Upper lobe of left lung (tissue), 6 donors: ENCODE data around the gene CASP3. TPM values are rescaled to one million over a fixed set of nuclear protein-coding genes. Genes with fewer than 3 reads are reported as not detected.

Source experiments
- ATAC-seq, 2 donors: fragments of 200-7000 bp; cut with Tn5 transposase; one replicate each; pipeline ENCODE4 v1.9.1; 2022; ENCODE audit warnings: mild to moderate bottlenecking in 2 of 2, moderate library complexity in 2 of 2; ENCODE audit not compliant: low FRiP score in 2 of 2
- DNase-seq, 2 donors: peaks; one replicate each; pipeline ENCODE4 v3.0.0-alpha.2; 2019 to 2020
- H3K27ac ChIP-seq, 4 donors: fragments of 200-600 bp; sonication (generic); one replicate each; pipeline ENCODE4 v1.5.1; 2016 to 2019
- H3K27me3 ChIP-seq, 4 donors: fragments of 200-600 bp; sonication (generic); one replicate each; pipeline ENCODE4 v1.5.1; 2017 to 2019
- H3K36me3 ChIP-seq, 4 donors: fragments of 200-600 bp; sonication (generic); one replicate each; pipeline ENCODE4 v1.5.1; 2016 to 2019
- H3K4me1 ChIP-seq, 4 donors: fragments of 200-600 bp; sonication (generic); one replicate each; pipeline ENCODE4 v1.5.1; 2018 to 2019
- H3K4me3 ChIP-seq, 4 donors: fragments of 200-600 bp; sonication (generic); one replicate each; pipeline ENCODE4 v1.5.1; 2017 to 2019; ENCODE audit warnings: mild to moderate bottlenecking in 2 of 4, moderate library complexity in 1 of 4
- H3K9me3 ChIP-seq, 4 donors: fragments of 200-600 bp; sonication (generic); one replicate each; pipeline ENCODE4 v1.5.1; 2018 to 2019
- EP300 ChIP-seq, 4 donors: sonication (generic); formaldehyde crosslinking; IDR thresholded peaks; one replicate each; pipeline ENCODE4 v1.5.1; 2017; ENCODE audit warnings: antibody characterized with exemption in 4 of 4, control low read depth in 2 of 4
- POLR2A ChIP-seq, 4 donors: fragments of 450-650 bp; IDR thresholded peaks; one replicate each; pipeline ENCODE4 v1.5.1; 2016 to 2017; ENCODE audit warnings: antibody characterized with exemption in 4 of 4, mild to moderate bottlenecking in 2 of 4
- POLR2AphosphoS5 ChIP-seq, 2 donors: sonication (generic); formaldehyde crosslinking; IDR thresholded peaks; one replicate each; pipeline ENCODE4 v1.5.1; 2017; ENCODE audit warnings: antibody characterized with exemption in 2 of 2
- WGBS, 2 donors: methylation state at CpG; one replicate each; pipeline ENCODE4 v1.1.5; 2017 to 2018; 5-methylcytosine and 5-hydroxymethylcytosine counted together
- total RNA-seq, 6 donors: library from RNA; depleted of rRNA in 4 of 6; stranded (reverse); fragments of >200 nt in 4 of 6; gene quantifications; one replicate each; pipeline versions ENCODE4 v1.1.0 to v1.2.1, GENCODE V29; 2016 to 2021
- TF ChIP-seq, protein P1 (sequence below), 6 experiments: fragments of 450-650 bp in 4 of 6; fragments of 200-600 bp in 2 of 6; sonication (generic) in 2 of 6; IDR thresholded peaks; one replicate each; pipeline ENCODE4 v1.5.1; 2016 to 2019; ENCODE audit warnings: antibody characterized with exemption in 6 of 6
- donor health status: DM: no; HTN: no; CAD: no; lungs with moderate emphysema.
- donor health status: DM: no; HTN: yes; CAD: no; lungs with severe emphysema.

The CASP3 gene
- total RNA-seq, 6 donors from 2014 or later: 7.0 to 25.5 (median 15.0) TPM

DNA sequence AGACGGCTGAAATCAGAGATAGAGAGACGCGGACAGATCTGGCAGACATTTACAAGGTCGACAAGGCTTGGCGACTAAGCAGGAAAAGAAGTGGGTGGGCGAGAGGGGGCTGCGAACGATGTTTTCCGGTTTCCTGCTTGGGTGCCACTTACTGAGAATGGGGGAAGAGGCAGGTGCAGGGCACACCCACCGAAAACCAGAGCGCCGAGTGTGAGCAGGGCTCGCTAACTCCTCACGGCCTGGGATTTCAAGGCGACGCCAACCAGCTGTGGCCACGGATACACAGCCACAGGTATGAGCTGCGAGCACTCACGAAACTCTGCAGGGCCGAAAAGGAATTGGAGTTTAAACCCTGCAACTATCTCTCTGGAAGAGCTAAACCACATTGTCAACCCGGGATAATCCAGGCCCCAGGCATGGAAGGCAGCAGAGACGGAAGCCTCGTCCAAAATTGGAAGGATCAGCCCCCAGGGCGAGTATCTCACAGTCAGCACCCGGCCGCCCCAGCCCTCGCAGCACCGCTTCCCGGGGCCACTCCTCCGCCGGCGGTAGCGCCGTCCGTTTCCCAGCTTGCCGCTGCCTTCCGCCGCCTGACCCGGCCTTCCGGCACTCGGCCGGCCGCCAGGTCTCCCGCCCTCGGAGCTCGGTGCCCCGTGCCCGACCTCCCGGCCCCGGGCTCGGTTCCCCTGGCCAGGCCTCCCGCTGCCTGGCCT lies 778 bp downstream of the CASP3 start:
- H3K4me3 ChIP-seq: peak overlapping the region; percentile 73 to 96 (median 83)
- peaks cover 34 to 49% (median 40%) of the 10 kb centered on the region in 4 donors for H3K4me1 ChIP-seq
- TF ChIP-seq, protein P1, sequence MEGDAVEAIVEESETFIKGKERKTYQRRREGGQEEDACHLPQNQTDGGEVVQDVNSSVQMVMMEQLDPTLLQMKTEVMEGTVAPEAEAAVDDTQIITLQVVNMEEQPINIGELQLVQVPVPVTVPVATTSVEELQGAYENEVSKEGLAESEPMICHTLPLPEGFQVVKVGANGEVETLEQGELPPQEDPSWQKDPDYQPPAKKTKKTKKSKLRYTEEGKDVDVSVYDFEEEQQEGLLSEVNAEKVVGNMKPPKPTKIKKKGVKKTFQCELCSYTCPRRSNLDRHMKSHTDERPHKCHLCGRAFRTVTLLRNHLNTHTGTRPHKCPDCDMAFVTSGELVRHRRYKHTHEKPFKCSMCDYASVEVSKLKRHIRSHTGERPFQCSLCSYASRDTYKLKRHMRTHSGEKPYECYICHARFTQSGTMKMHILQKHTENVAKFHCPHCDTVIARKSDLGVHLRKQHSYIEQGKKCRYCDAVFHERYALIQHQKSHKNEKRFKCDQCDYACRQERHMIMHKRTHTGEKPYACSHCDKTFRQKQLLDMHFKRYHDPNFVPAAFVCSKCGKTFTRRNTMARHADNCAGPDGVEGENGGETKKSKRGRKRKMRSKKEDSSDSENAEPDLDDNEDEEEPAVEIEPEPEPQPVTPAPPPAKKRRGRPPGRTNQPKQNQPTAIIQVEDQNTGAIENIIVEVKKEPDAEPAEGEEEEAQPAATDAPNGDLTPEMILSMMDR (IDR thresholded peaks at IDR 0.05): no peak
- TF ChIP-seq POLR2A (IDR thresholded peaks at IDR 0.05): no peak
- no peak for TF ChIP-seq POLR2AphosphoS5 (IDR thresholded peaks at IDR 0.05)
- no peak for TF ChIP-seq EP300 (IDR thresholded peaks at IDR 0.05)
- WGBS, 2 donors: 0 to 1% methylated on average over 15 to 51 of the region's 52 CpGs
- H3K27me3 ChIP-seq: no peaks in the 10 kb centered on the region
- DNase-seq (peak; percentile 69 to 94), ATAC-seq (peak; percentile 68 to 79)
- no peaks in the 10 kb centered on the region for H3K36me3 ChIP-seq
- no peaks in the 10 kb centered on the region for H3K9me3 ChIP-seq
- H3K27ac ChIP-seq: peak overlapping the region; percentile 97 to 99 (median 98)

DNA sequence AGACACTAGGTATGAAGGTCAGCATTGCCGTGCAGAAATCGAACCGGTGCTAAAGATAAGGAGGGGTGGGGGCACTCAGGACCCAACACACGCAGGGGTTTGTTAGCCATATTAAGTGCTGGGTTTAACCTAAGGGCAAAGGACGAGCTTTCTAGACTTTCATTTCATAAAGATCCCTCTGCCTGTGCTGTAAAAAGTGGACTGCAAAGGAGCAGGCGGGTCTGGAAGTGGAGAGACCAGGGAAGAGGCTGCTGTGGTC lies 1.3 kb downstream of the CASP3 start:
- no peaks in the 10 kb centered on the region for H3K9me3 ChIP-seq
- H3K27ac ChIP-seq: peak overlapping the region; percentile 97 to 99 (median 98)
- peak overlapping the region; percentile 73 to 96 (median 83) for H3K4me3 ChIP-seq
- peaks cover 34 to 49% (median 40%) of the 10 kb centered on the region in 4 donors for H3K4me1 ChIP-seq
- DNase-seq (no peak), ATAC-seq (no peak)
- no peak for TF ChIP-seq POLR2AphosphoS5 (IDR thresholded peaks at IDR 0.05)
- TF ChIP-seq, protein P1 (IDR thresholded peaks at IDR 0.05): no peak
- TF ChIP-seq EP300 (IDR thresholded peaks at IDR 0.05): no peak
- TF ChIP-seq POLR2A (IDR thresholded peaks at IDR 0.05): no peak
- no peaks in the 10 kb centered on the region for H3K27me3 ChIP-seq
- no peaks in the 10 kb centered on the region for H3K36me3 ChIP-seq
- 7% methylated on average over 6 of the region's 6 CpGs for WGBS, 2 donors

DNA sequence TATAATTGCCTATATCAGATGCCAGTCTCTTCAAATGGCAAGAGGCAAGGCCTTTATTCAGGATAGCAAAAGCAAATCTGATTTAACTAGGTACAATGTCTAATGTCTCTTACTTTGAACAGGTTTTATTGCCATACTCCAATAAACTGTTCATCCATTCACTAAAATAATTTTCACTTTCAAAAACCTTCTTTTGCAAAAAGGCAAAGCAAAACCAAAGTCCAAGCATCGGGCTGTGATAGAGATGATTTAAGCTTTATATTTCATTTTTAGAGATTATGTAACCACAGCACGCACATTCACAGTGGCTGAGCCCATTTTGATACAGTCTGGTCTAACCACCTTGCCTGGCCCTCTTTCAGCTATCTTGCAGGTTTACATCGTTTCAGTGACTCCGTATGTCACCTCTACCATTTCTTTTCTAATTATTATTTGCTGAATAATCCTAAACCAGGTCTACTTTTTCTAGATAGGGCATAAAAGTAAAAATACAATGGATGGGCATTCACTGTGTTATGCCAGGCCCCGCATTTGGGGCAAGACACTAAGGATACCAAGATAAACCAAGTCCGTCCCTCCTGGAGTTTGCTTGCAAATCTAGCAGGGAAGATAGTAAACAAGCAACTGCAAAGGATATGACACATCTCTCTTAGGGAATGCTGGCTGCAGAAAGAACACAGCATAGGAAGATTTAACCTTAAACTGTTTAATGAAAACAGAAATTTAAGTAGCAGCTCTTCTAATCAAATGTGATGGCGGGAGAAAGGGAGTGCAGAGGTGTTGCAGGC lies 1.8 kb downstream of the CASP3 start:
- H3K9me3 ChIP-seq: no peaks in the 10 kb centered on the region
- no peak for ATAC-seq
- TF ChIP-seq, protein P1 (IDR thresholded peaks at IDR 0.05): no peak
- TF ChIP-seq EP300 (IDR thresholded peaks at IDR 0.05): no peak
- TF ChIP-seq POLR2A (IDR thresholded peaks at IDR 0.05): no peak
- TF ChIP-seq POLR2AphosphoS5 (IDR thresholded peaks at IDR 0.05): no peak
- peak overlapping the region; percentile 73 to 96 (median 83) for H3K4me3 ChIP-seq
- WGBS, 2 donors: 63 to 74% methylated on average over 7 of the region's 7 CpGs
- peak overlapping the region; percentile 97 to 99 (median 98) for H3K27ac ChIP-seq
- DNase-seq: no peak
- H3K27me3 ChIP-seq: no peaks in the 10 kb centered on the region
- H3K4me1 ChIP-seq: peaks cover 34 to 49% (median 40%) of the 10 kb centered on the region in 4 donors
- peaks cover 0 to 3% (median 0%) of the 10 kb centered on the region in 4 donors for H3K36me3 ChIP-seq

DNA sequence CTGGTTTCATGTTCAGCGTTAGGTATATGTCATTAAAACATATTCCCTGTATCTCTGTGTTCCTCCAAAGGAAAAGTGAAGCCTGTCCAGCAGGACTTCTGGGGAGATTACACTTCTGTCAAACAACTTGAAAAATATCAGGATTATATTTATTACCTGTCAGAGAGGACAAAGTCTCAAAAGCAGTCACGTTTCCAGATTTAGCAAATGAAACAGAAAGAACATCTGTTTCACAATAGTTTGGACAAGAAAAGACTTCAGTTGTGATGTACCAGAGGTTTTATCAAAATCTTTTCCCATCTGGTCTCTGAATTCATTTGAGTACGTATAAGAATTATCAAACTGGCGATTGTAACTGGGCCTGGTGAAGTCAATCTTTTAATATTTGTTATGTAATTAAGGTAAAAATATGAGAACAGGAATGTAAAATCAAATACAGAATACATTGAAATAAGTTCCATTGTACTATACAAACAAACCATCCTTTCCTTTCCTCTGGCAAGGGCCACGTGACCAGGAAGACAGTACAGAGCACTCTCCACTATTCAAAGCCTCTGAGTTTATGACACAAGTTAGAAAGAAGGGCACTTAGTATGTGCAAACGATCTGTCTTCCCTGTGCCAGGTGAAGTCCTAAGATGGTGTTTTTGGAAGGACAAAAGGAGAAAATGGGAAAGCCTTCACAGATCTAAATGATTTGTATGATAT lies 3.2 kb downstream of the CASP3 start:
- ATAC-seq (no peak), DNase-seq (no peak)
- Histone ChIP-seq H3K36me3 (peaks cover 0 to 3% (median 0%) of the 10 kb centered on the region in 4 donors), H3K4me1 (peaks cover 34 to 54% (median 42%) of the 10 kb centered on the region in 4 donors), H3K4me3 (no peak overlapping the region), H3K9me3 (no peaks in the 10 kb centered on the region), H3K27ac (peak overlapping the region in 2 of 4 donors; percentile 13 to 20), H3K27me3 (no peaks in the 10 kb centered on the region)
- no peak for TF ChIP-seq POLR2A (IDR thresholded peaks at IDR 0.05)
- TF ChIP-seq, protein P1 (IDR thresholded peaks at IDR 0.05): no peak
- no peak for TF ChIP-seq EP300 (IDR thresholded peaks at IDR 0.05)
- no peak for TF ChIP-seq POLR2AphosphoS5 (IDR thresholded peaks at IDR 0.05)
- 36 to 39% methylated on average over 6 of the region's 6 CpGs for WGBS, 2 donors
